KMS-11 (cell line): ENCODE measurements around the gene CRTC1.

ENCODE experiments used
- H2AFZ ChIP-seq: fragments of 200-600 bp; sonication (generic); 2 replicates; pipeline ENCODE4 v1.6.1; 2016; ENCODE audit warnings: antibody characterized with exemption, mixed run types, low read depth
- H3K27ac ChIP-seq: fragments of 200-600 bp; sonication (generic); 2 replicates; pipeline ENCODE4 v1.6.1; 2016; ENCODE audit warnings: mild to moderate bottlenecking, mixed run types
- H3K27me3 ChIP-seq: fragments of 200-600 bp; sonication (generic); 2 replicates; pipeline ENCODE4 v1.6.1; 2017; ENCODE audit warnings: mild to moderate bottlenecking, low read depth, mixed run types, moderate library complexity; ENCODE audit not compliant: insufficient read depth
- H3K36me3 ChIP-seq: fragments of 200-600 bp; sonication (generic); 2 replicates; pipeline ENCODE4 v1.6.1; 2017; ENCODE audit warnings: mild to moderate bottlenecking, mixed run types; ENCODE audit not compliant: insufficient read depth
- H3K4me1 ChIP-seq: fragments of 200-600 bp; sonication (generic); 2 replicates; pipeline ENCODE4 v1.6.1; 2016; ENCODE audit warnings: mild to moderate bottlenecking, low read depth, mixed run types; ENCODE audit not compliant: poor library complexity, severe bottlenecking
- H3K4me2 ChIP-seq: fragments of 200-600 bp; sonication (generic); 2 replicates; pipeline ENCODE4 v1.7.0; 2016; ENCODE audit warnings: mild to moderate bottlenecking, mixed run types
- H3K4me3 ChIP-seq: fragments of 200-600 bp; sonication (generic); IDR thresholded peaks from 2 replicates; pipeline ENCODE4 v1.6.1; 2017; ENCODE audit warnings: low read depth, low read length, mixed read lengths; ENCODE audit not compliant: insufficient read depth
- H3K79me2 ChIP-seq: fragments of 200-600 bp; sonication (generic); 2 replicates; pipeline ENCODE4 v1.6.1; 2016; ENCODE audit warnings: low read depth, mixed run types; ENCODE audit not compliant: insufficient read depth
- H3K9ac ChIP-seq: fragments of 200-600 bp; sonication (generic); 2 replicates; pipeline ENCODE4 v1.6.1; 2016; ENCODE audit warnings: mild to moderate bottlenecking, mixed run types
- H4K20me1 ChIP-seq: fragments of 200-600 bp; sonication (generic); 2 replicates; pipeline ENCODE4 v1.6.1; 2016; ENCODE audit warnings: mild to moderate bottlenecking, mixed run types; ENCODE audit not compliant: insufficient read depth
- TF ChIP-seq, protein P1 (sequence below): fragments of 200-600 bp; sonication (generic); conservative IDR thresholded peaks from 2 replicates; pipeline ENCODE4 v1.6.1; 2017; ENCODE audit warnings: low read depth, mild to moderate bottlenecking, antibody characterized with exemption, low read length, moderate library complexity, mixed read lengths

Gene CRTC1

DNA sequence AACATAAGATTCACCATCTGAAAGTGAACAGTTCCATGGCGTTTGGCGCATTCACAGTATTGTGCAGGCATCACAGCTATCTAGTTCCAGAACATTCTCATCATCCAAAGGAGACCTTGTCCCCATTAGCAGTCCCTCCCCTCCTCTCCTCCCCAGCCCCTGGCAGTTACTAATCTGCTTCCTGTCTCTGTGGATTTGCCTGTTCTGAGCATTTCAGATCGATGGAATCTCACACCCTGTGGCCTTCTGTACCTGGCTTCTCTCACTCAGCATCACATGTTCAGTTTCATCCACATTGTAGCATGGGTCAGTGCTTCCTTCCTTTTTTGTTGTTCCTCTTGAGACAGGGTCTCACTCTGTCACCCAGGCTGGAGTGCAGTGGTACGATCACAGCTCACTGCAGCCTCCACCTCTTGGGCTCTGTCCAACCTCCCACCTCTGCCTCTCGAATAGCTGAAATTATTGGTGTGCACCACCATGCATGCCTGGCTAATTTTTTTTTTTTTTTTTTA, 34.6 kb downstream of the CRTC1 start:
- Histone ChIP-seq H3K4me3 (no peak overlapping the region), H3K4me2 (no peak overlapping the region), H3K36me3 (no peaks in the 10 kb centered on the region), H3K27me3 (no peaks in the 10 kb centered on the region), H4K20me1 (no peaks in the 10 kb centered on the region), H3K4me1 (no peaks in the 10 kb centered on the region), H3K9ac (no peak overlapping the region), H3K27ac (no peak overlapping the region), H2AFZ (no peak overlapping the region), H3K79me2 (no peaks in the 10 kb centered on the region)
- TF ChIP-seq, protein P1, sequence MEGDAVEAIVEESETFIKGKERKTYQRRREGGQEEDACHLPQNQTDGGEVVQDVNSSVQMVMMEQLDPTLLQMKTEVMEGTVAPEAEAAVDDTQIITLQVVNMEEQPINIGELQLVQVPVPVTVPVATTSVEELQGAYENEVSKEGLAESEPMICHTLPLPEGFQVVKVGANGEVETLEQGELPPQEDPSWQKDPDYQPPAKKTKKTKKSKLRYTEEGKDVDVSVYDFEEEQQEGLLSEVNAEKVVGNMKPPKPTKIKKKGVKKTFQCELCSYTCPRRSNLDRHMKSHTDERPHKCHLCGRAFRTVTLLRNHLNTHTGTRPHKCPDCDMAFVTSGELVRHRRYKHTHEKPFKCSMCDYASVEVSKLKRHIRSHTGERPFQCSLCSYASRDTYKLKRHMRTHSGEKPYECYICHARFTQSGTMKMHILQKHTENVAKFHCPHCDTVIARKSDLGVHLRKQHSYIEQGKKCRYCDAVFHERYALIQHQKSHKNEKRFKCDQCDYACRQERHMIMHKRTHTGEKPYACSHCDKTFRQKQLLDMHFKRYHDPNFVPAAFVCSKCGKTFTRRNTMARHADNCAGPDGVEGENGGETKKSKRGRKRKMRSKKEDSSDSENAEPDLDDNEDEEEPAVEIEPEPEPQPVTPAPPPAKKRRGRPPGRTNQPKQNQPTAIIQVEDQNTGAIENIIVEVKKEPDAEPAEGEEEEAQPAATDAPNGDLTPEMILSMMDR: no peak

DNA sequence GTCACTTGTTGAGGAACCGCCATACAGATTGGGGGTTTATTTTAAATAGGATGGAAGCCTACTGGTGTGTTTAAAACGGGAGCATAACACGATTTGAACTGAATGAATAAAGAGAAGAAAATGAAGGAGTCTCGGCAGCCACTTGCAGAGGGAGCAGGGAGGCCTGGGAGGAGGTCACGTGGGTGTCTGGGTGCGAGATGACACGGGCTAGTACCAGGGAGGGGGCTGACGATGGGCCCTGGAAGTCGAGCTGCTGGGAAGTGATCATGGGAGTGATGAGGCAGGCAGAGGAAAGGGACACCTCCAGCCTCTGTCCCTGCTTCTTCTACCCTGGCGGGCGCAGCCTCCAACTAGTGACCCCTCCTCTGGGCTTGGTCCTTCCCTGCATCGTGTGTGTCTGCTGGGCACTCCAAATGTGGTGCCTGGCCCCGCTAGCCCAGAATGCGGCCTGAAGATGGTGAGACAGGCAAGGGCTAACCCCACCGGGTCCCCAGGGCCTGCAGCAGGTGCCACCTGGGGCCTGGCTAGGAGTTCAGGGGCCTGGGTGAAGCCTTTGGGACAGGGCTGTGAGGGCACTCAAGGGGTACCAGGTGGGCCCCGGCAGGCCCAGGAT, 35.5 kb downstream of the CRTC1 start:
- Histone ChIP-seq H3K4me1 (no peaks in the 10 kb centered on the region), H3K27ac (no peak overlapping the region), H3K36me3 (no peaks in the 10 kb centered on the region), H2AFZ (no peak overlapping the region), H3K79me2 (no peaks in the 10 kb centered on the region), H4K20me1 (no peaks in the 10 kb centered on the region), H3K9ac (no peak overlapping the region), H3K4me2 (no peak overlapping the region), H3K4me3 (no peak overlapping the region), H3K27me3 (no peaks in the 10 kb centered on the region)
- TF ChIP-seq, protein P1: no peak

DNA sequence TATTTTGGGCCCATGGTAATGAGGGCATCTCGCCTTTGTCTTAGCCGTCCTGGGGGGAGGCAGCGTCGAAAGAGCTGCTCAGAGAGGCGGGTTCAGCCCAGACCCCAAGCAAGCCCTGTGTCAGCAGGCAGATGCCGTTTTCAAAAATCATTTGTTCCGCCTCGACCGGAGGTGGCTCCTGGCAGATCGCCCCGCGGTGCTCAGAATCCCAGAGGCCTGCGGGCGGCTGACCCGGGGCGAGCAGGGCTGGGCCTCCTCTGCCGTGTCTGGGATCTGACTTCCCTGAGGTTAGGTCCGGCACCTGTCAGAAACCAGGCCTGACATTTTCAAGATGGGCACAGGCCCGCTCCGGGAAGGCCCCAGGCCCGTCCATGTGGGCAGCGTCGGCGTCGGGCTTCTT, 36.1 kb downstream of the CRTC1 start:
- Histone ChIP-seq H3K36me3 (no peaks in the 10 kb centered on the region), H3K27me3 (no peaks in the 10 kb centered on the region), H3K4me2 (no peak overlapping the region), H3K4me1 (no peaks in the 10 kb centered on the region), H3K9ac (no peak overlapping the region), H3K27ac (no peak overlapping the region), H3K4me3 (no peak overlapping the region), H4K20me1 (no peaks in the 10 kb centered on the region), H3K79me2 (no peaks in the 10 kb centered on the region), H2AFZ (no peak overlapping the region)
- TF ChIP-seq, protein P1: no peak

DNA sequence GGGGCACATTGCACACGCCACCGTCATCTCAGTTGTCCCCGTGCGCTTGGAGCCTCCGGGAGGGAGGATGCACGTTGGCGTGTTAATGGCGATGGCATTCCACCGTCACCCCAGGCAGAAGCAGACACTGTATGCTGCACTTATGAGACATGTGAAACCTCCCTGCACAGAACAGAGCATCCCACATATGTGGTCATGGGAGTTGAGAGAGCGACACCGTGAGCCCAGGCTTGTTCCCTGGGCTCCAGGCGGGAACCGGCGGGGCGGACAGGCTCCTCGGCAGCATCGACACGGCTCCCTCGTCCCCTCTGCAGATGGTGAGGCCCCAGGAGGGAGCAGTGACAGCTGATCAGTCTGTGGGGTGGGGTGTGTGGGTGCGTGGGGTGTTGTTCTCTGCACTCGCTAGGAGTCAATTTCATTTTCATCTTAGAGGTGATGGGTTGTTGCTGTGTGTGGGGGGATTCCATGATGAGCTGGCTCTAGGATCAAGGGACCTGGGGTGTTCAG, 40.4 kb downstream of the CRTC1 start:
- Histone ChIP-seq H4K20me1 (no peaks in the 10 kb centered on the region), H2AFZ (no peak overlapping the region), H3K9ac (no peak overlapping the region), H3K4me1 (no peaks in the 10 kb centered on the region), H3K4me3 (no peak overlapping the region), H3K27me3 (no peaks in the 10 kb centered on the region), H3K4me2 (no peak overlapping the region), H3K79me2 (no peaks in the 10 kb centered on the region), H3K27ac (no peak overlapping the region), H3K36me3 (no peaks in the 10 kb centered on the region)
- TF ChIP-seq, protein P1: no peak
